ENCODE results near the gene ZSWIM9.

The ZSWIM9 gene

DNA sequence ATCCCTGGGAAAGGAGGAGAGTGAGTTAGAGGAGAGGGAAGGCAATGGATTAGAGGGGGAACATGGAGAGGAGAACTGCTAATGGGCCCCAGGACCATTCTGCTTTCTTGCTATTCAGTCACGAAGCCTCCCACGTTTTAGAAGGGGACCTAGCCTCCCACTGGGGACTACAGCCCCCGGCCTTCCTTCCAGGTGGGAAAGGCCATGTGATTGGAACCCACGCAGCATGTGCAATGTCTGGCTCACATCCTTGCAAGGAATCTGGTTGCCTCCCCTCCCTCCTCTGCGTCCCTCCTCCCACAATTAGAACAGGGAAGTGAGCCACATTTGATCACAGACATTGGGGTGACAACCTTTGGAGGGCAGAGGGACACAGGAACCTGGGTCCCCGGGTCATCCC is 37.4 kb upstream of the ZSWIM9 start:
- no peak for DNase-seq (ENCODE audit: low read depth)
- H3K4me3 ChIP-seq (ENCODE audit: low read depth, low read length) = no peak overlapping the region
- in situ Hi-C loops (cut with HindIII; ENCODE audit: low sequenced_read_pairs) = no loop called here
- TF ChIP-seq, protein P1, sequence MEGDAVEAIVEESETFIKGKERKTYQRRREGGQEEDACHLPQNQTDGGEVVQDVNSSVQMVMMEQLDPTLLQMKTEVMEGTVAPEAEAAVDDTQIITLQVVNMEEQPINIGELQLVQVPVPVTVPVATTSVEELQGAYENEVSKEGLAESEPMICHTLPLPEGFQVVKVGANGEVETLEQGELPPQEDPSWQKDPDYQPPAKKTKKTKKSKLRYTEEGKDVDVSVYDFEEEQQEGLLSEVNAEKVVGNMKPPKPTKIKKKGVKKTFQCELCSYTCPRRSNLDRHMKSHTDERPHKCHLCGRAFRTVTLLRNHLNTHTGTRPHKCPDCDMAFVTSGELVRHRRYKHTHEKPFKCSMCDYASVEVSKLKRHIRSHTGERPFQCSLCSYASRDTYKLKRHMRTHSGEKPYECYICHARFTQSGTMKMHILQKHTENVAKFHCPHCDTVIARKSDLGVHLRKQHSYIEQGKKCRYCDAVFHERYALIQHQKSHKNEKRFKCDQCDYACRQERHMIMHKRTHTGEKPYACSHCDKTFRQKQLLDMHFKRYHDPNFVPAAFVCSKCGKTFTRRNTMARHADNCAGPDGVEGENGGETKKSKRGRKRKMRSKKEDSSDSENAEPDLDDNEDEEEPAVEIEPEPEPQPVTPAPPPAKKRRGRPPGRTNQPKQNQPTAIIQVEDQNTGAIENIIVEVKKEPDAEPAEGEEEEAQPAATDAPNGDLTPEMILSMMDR (IDR thresholded peaks at IDR 0.05; ENCODE audit: low read depth, low read length, missing control alignments) = no peak

DNA sequence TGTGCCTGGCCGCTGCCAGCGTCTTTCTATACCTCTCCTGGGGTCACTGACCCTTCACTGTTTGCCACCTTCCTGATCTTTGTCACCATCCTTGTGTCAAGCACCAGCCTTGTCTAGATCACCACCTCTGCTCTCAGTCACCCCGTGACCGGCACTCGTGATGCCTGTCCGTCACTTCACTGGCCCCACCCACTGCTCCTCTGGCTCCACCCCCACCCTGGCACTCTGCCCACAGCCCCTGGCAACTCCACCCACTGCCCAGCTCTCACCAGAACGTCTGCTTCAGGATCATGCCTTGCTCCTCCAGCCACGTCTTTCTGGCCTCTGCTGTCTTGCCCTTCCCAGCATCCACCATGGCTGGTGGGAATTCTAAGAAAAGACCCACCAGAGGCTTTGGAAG is 35.1 kb upstream of the ZSWIM9 start:
- in situ Hi-C loops (cut with HindIII; ENCODE audit: low sequenced_read_pairs) = no loop called here
- no peak overlapping the region for H3K4me3 ChIP-seq (ENCODE audit: low read depth, low read length)
- DNase-seq (ENCODE audit: low read depth) = no peak
- TF ChIP-seq, protein P1 (IDR thresholded peaks at IDR 0.05; ENCODE audit: low read depth, low read length, missing control alignments) = no peak

DNA sequence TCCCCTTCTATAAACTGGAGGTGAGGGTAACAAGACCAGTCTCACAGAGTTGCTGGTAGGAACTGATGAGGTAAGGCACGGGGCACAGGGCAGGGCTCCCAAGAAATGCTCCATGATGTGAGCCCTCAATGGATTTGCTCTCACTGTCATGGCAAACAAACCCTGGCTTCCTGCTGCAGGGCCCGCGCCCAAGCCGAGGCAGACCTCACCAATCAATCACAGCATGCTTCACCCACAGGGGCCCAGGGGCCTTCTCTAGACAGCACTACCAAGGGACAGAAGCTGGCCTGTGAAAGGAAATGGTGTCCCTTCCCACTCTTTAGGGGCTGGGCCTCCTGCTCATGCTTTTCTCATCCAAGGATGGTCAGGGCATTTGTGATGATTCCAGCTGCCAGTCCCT is 33.9 kb upstream of the ZSWIM9 start:
- in situ Hi-C loops (cut with HindIII; ENCODE audit: low sequenced_read_pairs) = no loop called here
- TF ChIP-seq, protein P1 (IDR thresholded peaks at IDR 0.05; ENCODE audit: low read depth, low read length, missing control alignments) = no peak
- H3K4me3 ChIP-seq (ENCODE audit: low read depth, low read length) = no peak overlapping the region
- DNase-seq (ENCODE audit: low read depth) = no peak

DNA sequence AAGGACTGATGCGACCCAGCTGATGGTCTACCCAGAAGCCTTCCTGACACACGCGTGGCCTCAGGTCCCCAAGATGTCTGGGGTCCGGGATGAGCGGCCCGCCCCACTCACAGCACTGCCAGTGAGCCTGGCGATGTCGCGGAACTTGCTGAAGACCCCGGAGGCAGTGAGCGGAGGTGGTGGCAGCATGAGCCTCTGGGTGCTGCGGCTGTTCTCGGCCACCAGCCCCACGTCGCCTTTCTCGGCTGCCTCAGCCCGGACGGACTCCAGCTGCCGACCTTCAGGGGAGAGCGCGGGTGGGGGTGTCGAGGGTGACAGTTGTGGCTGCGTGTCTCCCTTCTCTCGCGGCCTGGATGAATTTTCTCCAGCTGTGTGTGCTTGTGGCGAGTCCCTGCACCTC is 33.1 kb upstream of the ZSWIM9 start:
- TF ChIP-seq, protein P1 (IDR thresholded peaks at IDR 0.05; ENCODE audit: low read depth, low read length, missing control alignments) = no peak
- H3K4me3 ChIP-seq (ENCODE audit: low read depth, low read length) = no peak overlapping the region
- DNase-seq (ENCODE audit: low read depth) = no peak
- in situ Hi-C loops (cut with HindIII; ENCODE audit: low sequenced_read_pairs) = no loop called here

DNA sequence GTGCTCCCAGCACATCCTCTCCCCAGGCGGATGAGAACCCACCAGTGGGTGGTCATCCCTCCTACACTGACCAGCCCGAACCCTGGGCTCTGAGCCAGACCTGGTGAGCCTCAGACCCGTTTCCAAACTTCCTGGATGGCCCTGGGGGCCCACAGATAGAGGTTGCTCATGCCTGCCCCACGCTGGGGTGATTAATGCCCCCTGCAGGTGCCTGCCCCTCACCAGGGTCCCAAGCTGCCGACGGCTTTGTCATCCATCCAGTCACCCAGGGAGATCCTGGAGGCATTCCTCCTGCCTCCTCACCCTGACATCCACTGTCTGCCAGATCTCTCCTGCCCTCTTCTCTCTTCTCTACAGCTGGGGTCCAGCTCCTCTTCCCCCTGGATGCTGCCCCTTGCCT is 31.4 kb upstream of the ZSWIM9 start:
- no peak overlapping the region for H3K4me3 ChIP-seq (ENCODE audit: low read depth, low read length)
- TF ChIP-seq, protein P1 (IDR thresholded peaks at IDR 0.05; ENCODE audit: low read depth, low read length, missing control alignments) = no peak
- DNase-seq (ENCODE audit: low read depth) = no peak
- in situ Hi-C loops (cut with HindIII; ENCODE audit: low sequenced_read_pairs) = no loop called here

DNA sequence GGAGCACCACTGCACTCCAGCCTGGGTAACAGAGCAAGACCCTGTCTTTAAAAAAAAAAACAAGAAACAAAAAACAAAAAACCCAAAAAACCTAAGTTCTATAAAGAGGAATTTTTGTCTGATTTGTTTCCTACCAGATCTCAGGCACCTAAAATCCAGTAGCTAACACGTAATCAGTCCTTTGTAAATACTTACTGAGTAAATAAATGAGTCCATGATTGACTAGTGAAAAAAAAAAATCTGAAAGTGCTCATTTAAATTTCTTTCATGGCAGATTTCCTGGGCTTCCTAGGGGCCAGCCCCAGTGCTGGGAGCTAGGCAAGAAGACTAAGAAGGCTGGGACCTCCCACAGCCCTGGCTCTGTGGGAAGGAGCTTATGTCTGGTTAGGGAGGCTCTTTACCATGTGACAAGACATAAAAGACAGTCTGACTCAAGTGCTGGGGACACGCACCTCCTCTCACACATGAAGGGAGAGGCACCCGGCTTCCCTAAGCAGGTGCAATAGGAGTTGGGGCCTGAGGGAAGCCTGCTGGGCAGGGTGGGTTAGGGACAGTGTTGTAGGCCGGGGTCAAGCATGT is 22.8 kb upstream of the ZSWIM9 start:
- TF ChIP-seq, protein P1 (IDR thresholded peaks at IDR 0.05; ENCODE audit: low read depth, low read length, missing control alignments) = no peak
- no peak overlapping the region for H3K4me3 ChIP-seq (ENCODE audit: low read depth, low read length)
- DNase-seq (ENCODE audit: low read depth) = no peak
- in situ Hi-C loops (cut with HindIII; ENCODE audit: low sequenced_read_pairs) = no loop called here

DNA sequence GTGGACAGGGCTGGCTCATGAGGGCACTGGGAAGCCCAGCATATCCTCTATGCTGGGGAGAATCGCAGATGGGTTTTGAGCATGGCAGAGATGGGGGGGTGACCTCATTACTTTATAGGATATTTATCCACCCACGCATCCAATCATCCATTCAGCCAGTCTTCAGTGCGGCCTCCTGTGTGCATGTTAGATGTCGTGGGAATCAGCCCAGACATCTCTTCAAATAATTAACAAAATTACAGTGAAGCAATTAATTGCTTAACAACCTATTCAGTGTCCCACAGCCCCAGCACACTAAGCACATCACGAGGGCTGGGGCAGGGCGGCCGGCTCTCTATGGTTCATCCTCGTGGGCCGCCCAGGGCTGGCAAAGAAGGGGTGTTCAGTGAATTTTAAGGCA is 21.9 kb upstream of the ZSWIM9 start:
- no peak overlapping the region for H3K4me3 ChIP-seq (ENCODE audit: low read depth, low read length)
- in situ Hi-C loops (cut with HindIII; ENCODE audit: low sequenced_read_pairs) = no loop called here

More for the DNA sequence above, 21.9 kb upstream of the ZSWIM9 start:
- DNase-seq (ENCODE audit: low read depth) = no peak
- TF ChIP-seq, protein P1 (IDR thresholded peaks at IDR 0.05; ENCODE audit: low read depth, low read length, missing control alignments) = no peak
